ENCODE data around the gene PLCB3.
A peak's percentile ranks its signal among the peaks of the same experiment; 100 is the strongest.

Gene PLCB3

GRCh38 chr11:64223001-64223651 lies 28.2 kb upstream of the PLCB3 start:
- DNase-seq = no peak

GRCh38 chr11:64224151-64224890 lies 27.0 kb upstream of the PLCB3 start:
- DNase-seq = no peak

GRCh38 chr11:64224891-64225607 lies 26.3 kb upstream of the PLCB3 start:
- no peak for DNase-seq

- DNase-seq = peak; percentile 85 to 88
Observed at GRCh38 chr11:64225608-64226506, 25.5 kb upstream of the PLCB3 start, which contains the start of the genes NUDT22 and TRPT1. TSS of gene NUDT22 (plus strand) at chr11:64226274. CDS start at chr11:64226653, 379 bp downstream. TSS of gene TRPT1 (minus strand) at chr11:64226186. CDS start at chr11:64225860, 326 bp downstream.

- DNase-seq = peak; percentile 64 to 67
Observed at GRCh38 chr11:64226507-64227051, 24.8 kb upstream of the PLCB3 start.

- DNase-seq = no peak
Observed at GRCh38 chr11:64227405-64227956, 23.8 kb upstream of the PLCB3 start.

- DNase-seq = no peak
Observed at GRCh38 chr11:64229090-64229743, 22.1 kb upstream of the PLCB3 start.

GRCh38 chr11:64229744-64230170 lies 21.6 kb upstream of the PLCB3 start:
- no peak for DNase-seq

GRCh38 chr11:64230171-64230984 lies 21.0 kb upstream of the PLCB3 start, which contains the start of gene DNAJC4:
TSS of gene DNAJC4 (plus strand) at chr11:64230548. CDS start at chr11:64230855, 307 bp downstream.
- DNase-seq = peak; percentile 91

GRCh38 chr11:64230985-64231365 lies 20.4 kb upstream of the PLCB3 start:
- no peak for DNase-seq

GRCh38 chr11:64231546-64231945 lies 19.8 kb upstream of the PLCB3 start:
- no peak for DNase-seq

- no peak for DNase-seq
Observed at GRCh38 chr11:64232182-64232966, 19.0 kb upstream of the PLCB3 start.

GRCh38 chr11:64232967-64233315 lies 18.4 kb upstream of the PLCB3 start:
- no peak for DNase-seq

GRCh38 chr11:64233913-64234586 lies 17.3 kb upstream of the PLCB3 start, which contains the start of gene VEGFB:
TSS of gene VEGFB (plus strand) at chr11:64234584. CDS start at chr11:64234834, 250 bp downstream.
- DNase-seq = peak; percentile 71 to 82

GRCh38 chr11:64234647-64235379 lies 16.5 kb upstream of the PLCB3 start:
- peak; percentile 37 to 51 for DNase-seq

GRCh38 chr11:64235437-64236161 lies 15.7 kb upstream of the PLCB3 start:
- no peak for DNase-seq

GRCh38 chr11:64237484-64237951 lies 13.8 kb upstream of the PLCB3 start:
- DNase-seq = no peak

Data from CD4-positive, alpha-beta T cell treated with Interleukin-4 for 1 hour (primary cell).